ENCODE measurements around the gene MTUS2. TPM values are rescaled to one million over a fixed set of nuclear protein-coding genes. Genes with fewer than 3 reads are reported as not detected.

MTUS2 gene
- total RNA-seq, 1 donor from 2014 or later = 81.4 TPM

- intact Hi-C loops (cut with DNase I) = no loop called here
- no peak for DNase-seq (ENCODE audit: low spot score)
Measured at GRCh38 chr13:28851422-28851821, 31.3 kb downstream of the MTUS2 start.

- intact Hi-C loops (cut with DNase I) = no loop called here
- DNase-seq (ENCODE audit: low spot score) = no peak
Measured at GRCh38 chr13:28854657-28855056, 34.5 kb downstream of the MTUS2 start.

GRCh38 chr13:28856287-28856686, 36.1 kb downstream of the MTUS2 start:
- no peak for DNase-seq (ENCODE audit: low spot score)
- intact Hi-C loops (cut with DNase I) = no loop called here

GRCh38 chr13:28859069-28859468, 38.9 kb downstream of the MTUS2 start:
- intact Hi-C loops (cut with DNase I) = no loop called here
- DNase-seq (ENCODE audit: low spot score) = no peak

GRCh38 chr13:28859717-28860116, 39.6 kb downstream of the MTUS2 start:
- intact Hi-C loops (cut with DNase I) = no loop called here
- no peak for DNase-seq (ENCODE audit: low spot score)

- DNase-seq (ENCODE audit: low spot score) = no peak
- intact Hi-C loops (cut with DNase I) = no loop called here
Measured at GRCh38 chr13:28864544-28864943, 44.4 kb downstream of the MTUS2 start.

- no peak for DNase-seq (ENCODE audit: low spot score)
- intact Hi-C loops (cut with DNase I) = loop anchor here (5.0 kb wide), 1 partner anchor 92 kb away; no protein-coding TSS in a partner anchor
Measured at GRCh38 chr13:28865149-28865744, 45.1 kb downstream of the MTUS2 start.

- intact Hi-C loops (cut with DNase I) = loop anchor here (5.0 kb wide), 1 partner anchor 91 kb away; no protein-coding TSS in a partner anchor
- DNase-seq (ENCODE audit: low spot score) = no peak
Measured at GRCh38 chr13:28865951-28866350, 45.8 kb downstream of the MTUS2 start.

- DNase-seq (ENCODE audit: low spot score) = no peak
- intact Hi-C loops (cut with DNase I) = loop anchor here (5.0 kb wide), 1 partner anchor 90 kb away; no protein-coding TSS in a partner anchor
Measured at GRCh38 chr13:28866932-28867331, 46.8 kb downstream of the MTUS2 start.

GRCh38 chr13:28867564-28867963, 47.4 kb downstream of the MTUS2 start:
- DNase-seq (ENCODE audit: low spot score) = no peak
- intact Hi-C loops (cut with DNase I) = loop anchor here (5.0 kb wide), 1 partner anchor 90 kb away; no protein-coding TSS in a partner anchor

- DNase-seq (ENCODE audit: low spot score) = no peak
- intact Hi-C loops (cut with DNase I) = no loop called here
Measured at GRCh38 chr13:28872427-28873176, 52.5 kb downstream of the MTUS2 start.

GRCh38 chr13:28875846-28876615, 55.9 kb downstream of the MTUS2 start:
- intact Hi-C loops (cut with DNase I) = no loop called here
- DNase-seq (ENCODE audit: low spot score) = no peak

GRCh38 chr13:28877408-28877807, 57.3 kb downstream of the MTUS2 start:
- DNase-seq (ENCODE audit: low spot score) = no peak
- intact Hi-C loops (cut with DNase I) = no loop called here

GRCh38 chr13:28885181-28885580, 65.0 kb downstream of the MTUS2 start:
- DNase-seq (ENCODE audit: low spot score) = no peak
- intact Hi-C loops (cut with DNase I) = no loop called here

- DNase-seq (ENCODE audit: low spot score) = no peak
- intact Hi-C loops (cut with DNase I) = no loop called here
Measured at GRCh38 chr13:28889086-28889732, 69.1 kb downstream of the MTUS2 start.

- DNase-seq (ENCODE audit: low spot score) = no peak
- intact Hi-C loops (cut with DNase I) = no loop called here
Measured at GRCh38 chr13:28890712-28891111, 70.6 kb downstream of the MTUS2 start.

GRCh38 chr13:28918030-28918429, 97.9 kb downstream of the MTUS2 start:
- DNase-seq (ENCODE audit: low spot score) = no peak
- intact Hi-C loops (cut with DNase I) = no loop called here

- intact Hi-C loops (cut with DNase I) = no loop called here
- no peak for DNase-seq (ENCODE audit: low spot score)
Measured at GRCh38 chr13:28922341-28922740, 102.2 kb downstream of the MTUS2 start.

- intact Hi-C loops (cut with DNase I) = no loop called here
Measured at GRCh38 chr13:28935104-28935503, 115.0 kb downstream of the MTUS2 start.

GRCh38 chr13:28942906-28943305, 122.8 kb downstream of the MTUS2 start:
- DNase-seq (ENCODE audit: low spot score) = no peak
- intact Hi-C loops (cut with DNase I) = no loop called here

More at GRCh38 chr13:28935104-28935503, 115.0 kb downstream of the MTUS2 start:
- DNase-seq (ENCODE audit: low spot score) = no peak
